Activated T-cell treated with anti-CD3 and anti-CD28 coated beads, Interleukin-2, amount 50 U/mL, for 24 hours (primary cell): Measurements from ENCODE around the gene MTCH2.
"Not testable (repeated sequence)": the region's sequence is repeated elsewhere in the genome, so short reads cannot be mapped to it uniquely, and the experiment has no call there.

Experiments
- DNase-seq: peaks from one replicate; pipeline ENCODE4 v3.0.0-alpha.2; 2020
- H3K27ac Mint-ChIP-seq: 2 replicates; pipeline ENCODE4 v1.8.0; 2020; ENCODE audit warnings: mild to moderate bottlenecking, mixed read lengths
- H3K27me3 Mint-ChIP-seq: 2 replicates; pipeline ENCODE4 v1.8.0; 2020; ENCODE audit warnings: mixed read lengths
- H3K36me3 Mint-ChIP-seq: 2 replicates; pipeline ENCODE4 v1.8.0; 2020; ENCODE audit warnings: low read depth, mixed read lengths
- H3K4me1 Mint-ChIP-seq: 2 replicates; pipeline ENCODE4 v1.8.0; 2020; ENCODE audit warnings: low read depth, mixed read lengths
- H3K4me3 Mint-ChIP-seq: 2 replicates; pipeline ENCODE4 v1.8.0; 2020; ENCODE audit warnings: mild to moderate bottlenecking, moderate library complexity, mixed read lengths
- H3K9me3 Mint-ChIP-seq: 2 replicates; pipeline ENCODE4 v1.8.0; 2020; ENCODE audit warnings: mixed read lengths

Gene MTCH2

GRCh38 chr11:47659276-47659675 lies 16.9 kb upstream of the MTCH2 start:
- peaks cover 2% of the 10 kb centered on the region for H3K27me3 Mint-ChIP-seq
- H3K9me3 Mint-ChIP-seq, result no peaks in the 10 kb centered on the region
- no peaks in the 10 kb centered on the region for H3K36me3 Mint-ChIP-seq
- DNase-seq, result no peak
- no peak overlapping the region for H3K27ac Mint-ChIP-seq
- H3K4me1 Mint-ChIP-seq, result peaks cover 13% of the 10 kb centered on the region
- no peak overlapping the region for H3K4me3 Mint-ChIP-seq

GRCh38 chr11:47656260-47656885 lies 14.0 kb upstream of the MTCH2 start:
- no peaks in the 10 kb centered on the region for H3K4me1 Mint-ChIP-seq
- peaks cover 2% of the 10 kb centered on the region for H3K27me3 Mint-ChIP-seq
- H3K4me3 Mint-ChIP-seq, result no peak overlapping the region
- no peaks in the 10 kb centered on the region for H3K36me3 Mint-ChIP-seq
- H3K27ac Mint-ChIP-seq, result no peak overlapping the region
- no peak for DNase-seq
- no peaks in the 10 kb centered on the region for H3K9me3 Mint-ChIP-seq

DNA sequence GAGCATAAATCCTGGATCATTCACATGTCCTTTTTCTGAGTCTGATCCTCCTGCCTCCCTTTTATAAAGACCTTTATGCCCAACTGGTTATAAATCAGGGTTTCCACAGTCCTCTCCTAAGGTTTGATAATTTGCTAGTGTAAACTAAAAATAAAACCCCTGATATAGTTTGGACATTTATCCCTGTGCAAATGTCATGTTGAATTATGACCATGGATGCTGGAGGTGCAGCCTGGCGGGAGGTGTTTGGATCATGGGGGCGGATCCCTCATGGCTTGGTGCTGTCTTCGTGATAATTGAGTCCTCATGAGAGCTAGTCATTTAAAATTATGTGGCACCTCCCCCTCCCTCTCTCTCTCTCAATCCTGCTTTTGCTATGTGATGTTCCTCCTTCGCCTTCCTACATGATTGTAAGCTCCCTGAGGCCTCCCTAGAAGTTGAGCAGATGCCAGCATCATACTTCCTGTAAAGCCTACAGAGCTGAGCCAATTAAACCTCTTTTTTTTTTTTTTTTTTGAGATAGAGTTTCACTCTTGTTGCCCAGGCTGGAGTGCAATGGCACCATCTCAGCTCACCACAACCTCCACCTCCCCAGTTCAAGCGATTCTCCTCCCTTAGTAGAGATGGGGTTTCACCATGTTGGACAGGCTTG lies 9.6 kb upstream of the MTCH2 start:
- H3K4me1 Mint-ChIP-seq, result no peaks in the 10 kb centered on the region
- no peaks in the 10 kb centered on the region for H3K36me3 Mint-ChIP-seq
- H3K9me3 Mint-ChIP-seq, result no peaks in the 10 kb centered on the region
- peaks cover 2% of the 10 kb centered on the region for H3K27me3 Mint-ChIP-seq
- no peak overlapping the region for H3K27ac Mint-ChIP-seq
- H3K4me3 Mint-ChIP-seq, result no peak overlapping the region
- DNase-seq, result no peak

GRCh38 chr11:47649276-47649675 lies 6.9 kb upstream of the MTCH2 start:
- H3K9me3 Mint-ChIP-seq, result no peaks in the 10 kb centered on the region
- H3K27ac Mint-ChIP-seq, result no peak overlapping the region
- no peak overlapping the region for H3K4me3 Mint-ChIP-seq
- H3K4me1 Mint-ChIP-seq, result no peaks in the 10 kb centered on the region
- H3K27me3 Mint-ChIP-seq, result no peaks in the 10 kb centered on the region
- no peak for DNase-seq
- no peaks in the 10 kb centered on the region for H3K36me3 Mint-ChIP-seq

- H3K9me3 Mint-ChIP-seq, result no peaks in the 10 kb centered on the region
- H3K27me3 Mint-ChIP-seq, result no peaks in the 10 kb centered on the region
- H3K36me3 Mint-ChIP-seq, result peaks cover 11% of the 10 kb centered on the region
- no peak overlapping the region for H3K4me3 Mint-ChIP-seq
- H3K4me1 Mint-ChIP-seq, result peaks cover 16% of the 10 kb centered on the region
- DNase-seq, result no peak
- H3K27ac Mint-ChIP-seq, result no peak overlapping the region
These were observed 3.7 kb upstream of the MTCH2 start for GRCh38 chr11:47646019-47646418.

DNA sequence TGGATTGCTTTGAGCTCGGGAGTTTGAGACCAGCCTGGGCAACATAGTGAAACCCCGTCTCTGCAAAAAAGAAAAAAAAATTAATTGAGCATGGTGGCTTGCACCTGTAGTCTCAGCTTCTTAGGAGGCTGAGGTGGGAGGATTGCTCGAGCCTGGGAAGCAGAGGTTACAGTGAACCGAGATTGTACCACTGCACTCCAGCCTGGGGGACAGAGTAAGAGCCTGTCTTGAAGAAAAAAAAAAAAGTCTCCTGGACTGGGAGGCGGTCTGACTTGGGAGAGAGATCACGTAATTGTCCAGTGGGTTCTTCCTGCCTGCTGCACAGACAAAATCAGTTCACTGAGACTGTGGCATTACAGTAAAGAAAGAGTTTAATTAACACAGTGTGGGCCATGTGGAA lies 3.1 kb upstream of the MTCH2 start:
- H3K4me1 Mint-ChIP-seq, result peaks cover 21% of the 10 kb centered on the region
- H3K27ac Mint-ChIP-seq, result no peak overlapping the region

DNA sequence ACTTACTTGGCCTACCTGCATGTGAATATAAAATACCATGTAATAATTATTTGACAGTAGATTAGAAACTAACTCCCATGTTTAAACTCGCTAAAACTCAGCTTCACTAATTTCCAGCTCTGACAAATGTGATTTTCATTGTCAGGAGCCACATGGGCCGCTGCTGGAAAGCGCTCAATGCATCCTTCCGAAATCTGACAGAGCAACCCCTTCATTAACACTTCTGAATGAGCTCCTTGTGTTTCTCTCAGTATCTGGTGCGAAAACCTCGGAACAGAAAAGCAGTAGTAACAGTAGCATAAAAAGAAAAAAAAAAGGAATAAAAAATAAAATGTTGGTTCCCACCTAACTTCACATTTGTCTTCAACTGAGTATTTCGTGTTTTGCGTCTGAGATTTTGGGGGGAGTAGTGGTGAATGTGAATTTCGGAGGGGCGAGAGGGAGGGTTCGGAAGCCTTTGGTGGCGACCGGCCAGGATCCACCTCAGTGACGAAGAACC lies 710 bp downstream of the MTCH2 start:
- no peak for DNase-seq
- Mint-ChIP-seq H3K4me3 (peak overlapping the region; percentile 95), H3K27me3 (no peaks in the 10 kb centered on the region), H3K4me1 (peaks cover 27% of the 10 kb centered on the region), H3K36me3 (peaks cover 45% of the 10 kb centered on the region), H3K9me3 (no peaks in the 10 kb centered on the region), H3K27ac (peak overlapping the region; percentile 97)

More for the DNA sequence above, 3.1 kb upstream of the MTCH2 start:
- Mint-ChIP-seq H3K27me3 (no peaks in the 10 kb centered on the region), H3K9me3 (no peaks in the 10 kb centered on the region), H3K4me3 (no peak overlapping the region), H3K36me3 (peaks cover 16% of the 10 kb centered on the region)
- no peak for DNase-seq

GRCh38 chr11:47640506-47640905 lies 1.9 kb downstream of the MTCH2 start:
- H3K9me3 Mint-ChIP-seq, DNase-seq, H3K27me3 Mint-ChIP-seq: not testable (repeated sequence)
- H3K4me3 Mint-ChIP-seq, result peak overlapping the region; percentile 95
- H3K4me1 Mint-ChIP-seq, result peaks cover 27% of the 10 kb centered on the region
- H3K36me3 Mint-ChIP-seq, result peaks cover 56% of the 10 kb centered on the region
- peak overlapping the region; percentile 97 for H3K27ac Mint-ChIP-seq

DNA sequence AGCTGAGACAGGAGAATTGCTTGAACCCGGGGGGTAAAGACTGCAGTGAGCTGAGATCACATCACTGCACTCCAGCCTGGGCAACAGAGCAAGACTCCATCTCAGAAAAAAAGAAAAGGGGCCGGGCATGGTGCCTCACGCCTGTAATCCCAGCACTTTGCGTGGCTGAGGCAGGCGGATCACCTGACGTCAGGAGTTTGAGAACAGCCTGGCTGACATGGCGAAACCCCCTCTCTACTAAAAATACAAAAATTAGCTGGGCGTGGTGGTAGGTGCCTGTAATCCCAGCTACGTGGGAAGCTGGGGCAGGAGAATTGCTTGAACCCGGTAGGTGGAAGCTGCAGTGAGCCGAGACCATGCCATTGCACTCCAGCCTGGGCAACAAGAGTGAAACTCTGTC lies 6.0 kb downstream of the MTCH2 start:
- not testable (repeated sequence) for H3K9me3 Mint-ChIP-seq, H3K27me3 Mint-ChIP-seq, H3K27ac Mint-ChIP-seq, H3K4me3 Mint-ChIP-seq, DNase-seq
- H3K36me3 Mint-ChIP-seq, result peaks cover 85% of the 10 kb centered on the region
- peaks cover 14% of the 10 kb centered on the region for H3K4me1 Mint-ChIP-seq

DNA sequence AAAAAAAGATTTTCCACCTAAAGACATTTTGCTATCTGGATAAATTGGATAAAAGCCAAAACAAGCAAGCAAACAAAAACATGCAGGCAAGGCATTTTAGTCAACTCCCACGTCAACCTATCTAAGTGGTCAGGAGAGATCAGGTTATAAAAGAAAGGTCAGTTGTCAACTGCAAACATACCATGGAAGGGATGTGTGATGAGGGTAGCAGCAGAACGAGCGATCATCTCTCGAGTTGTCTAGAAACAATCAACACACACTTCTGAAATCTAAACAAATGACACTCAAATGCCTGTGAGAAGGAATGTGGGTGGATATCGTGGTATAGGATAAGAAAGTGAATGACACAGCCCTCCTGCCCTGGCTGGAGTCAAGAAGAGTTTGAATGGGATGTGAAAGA lies 10.9 kb downstream of the MTCH2 start:
- H3K4me3 Mint-ChIP-seq, result no peak overlapping the region
- H3K9me3 Mint-ChIP-seq, result no peaks in the 10 kb centered on the region
- no peaks in the 10 kb centered on the region for H3K4me1 Mint-ChIP-seq
- H3K27me3 Mint-ChIP-seq, result no peaks in the 10 kb centered on the region
- DNase-seq, result no peak
- H3K27ac Mint-ChIP-seq, result peak overlapping the region; percentile 1
- peaks cover 95% of the 10 kb centered on the region for H3K36me3 Mint-ChIP-seq

GRCh38 chr11:47628026-47628425 lies 14.3 kb downstream of the MTCH2 start:
- no peak for DNase-seq
- no peak overlapping the region for H3K4me3 Mint-ChIP-seq
- no peaks in the 10 kb centered on the region for H3K4me1 Mint-ChIP-seq
- no peaks in the 10 kb centered on the region for H3K9me3 Mint-ChIP-seq
- H3K36me3 Mint-ChIP-seq, result peaks cover 90% of the 10 kb centered on the region
- no peak overlapping the region for H3K27ac Mint-ChIP-seq
- no peaks in the 10 kb centered on the region for H3K27me3 Mint-ChIP-seq

- Mint-ChIP-seq H3K4me1 (no peaks in the 10 kb centered on the region), H3K36me3 (peaks cover 91% of the 10 kb centered on the region), H3K27ac (no peak overlapping the region), H3K9me3 (no peaks in the 10 kb centered on the region), H3K4me3 (no peak overlapping the region), H3K27me3 (no peaks in the 10 kb centered on the region)
- DNase-seq, result no peak
These were observed 16.1 kb downstream of the MTCH2 start for GRCh38 chr11:47626234-47626633.

DNA sequence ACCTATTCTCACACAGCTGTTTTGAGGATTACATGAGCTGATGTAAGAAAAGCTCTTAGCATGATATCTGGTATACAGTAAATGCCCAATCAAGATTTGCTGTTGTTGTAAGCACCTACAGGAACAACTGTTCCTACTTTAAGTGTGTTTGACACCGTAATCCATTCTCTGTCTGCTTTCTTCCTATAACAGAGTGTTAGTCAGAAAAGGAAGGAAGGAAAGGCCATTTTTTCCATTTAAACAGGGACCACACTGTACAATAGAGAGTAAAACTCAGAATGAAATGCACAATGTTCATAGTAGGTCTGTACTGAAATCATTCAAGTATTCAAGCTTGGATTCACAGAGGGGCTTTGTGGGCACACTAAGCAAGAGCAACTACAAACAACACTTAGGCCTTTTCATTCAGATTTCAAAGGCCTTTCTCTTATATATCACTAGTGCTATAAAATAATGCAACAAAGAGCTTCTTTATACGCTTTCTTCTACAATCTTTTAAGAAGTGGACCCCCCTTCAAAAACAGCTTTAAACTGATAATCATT lies 21.5 kb downstream of the MTCH2 start:
- no peaks in the 10 kb centered on the region for H3K27me3 Mint-ChIP-seq
- H3K27ac Mint-ChIP-seq, result peak overlapping the region; percentile 59
- H3K4me1 Mint-ChIP-seq, result no peaks in the 10 kb centered on the region
- H3K36me3 Mint-ChIP-seq, result peaks cover 86% of the 10 kb centered on the region
- H3K9me3 Mint-ChIP-seq, result no peaks in the 10 kb centered on the region
- no peak for DNase-seq
- H3K4me3 Mint-ChIP-seq, result no peak overlapping the region

- Mint-ChIP-seq H3K27ac (no peak overlapping the region), H3K27me3 (no peaks in the 10 kb centered on the region), H3K9me3 (no peaks in the 10 kb centered on the region), H3K4me3 (no peak overlapping the region), H3K36me3 (peaks cover 76% of the 10 kb centered on the region), H3K4me1 (no peaks in the 10 kb centered on the region)
- no peak for DNase-seq
These were observed 24.9 kb downstream of the MTCH2 start for GRCh38 chr11:47617417-47617809.

DNA sequence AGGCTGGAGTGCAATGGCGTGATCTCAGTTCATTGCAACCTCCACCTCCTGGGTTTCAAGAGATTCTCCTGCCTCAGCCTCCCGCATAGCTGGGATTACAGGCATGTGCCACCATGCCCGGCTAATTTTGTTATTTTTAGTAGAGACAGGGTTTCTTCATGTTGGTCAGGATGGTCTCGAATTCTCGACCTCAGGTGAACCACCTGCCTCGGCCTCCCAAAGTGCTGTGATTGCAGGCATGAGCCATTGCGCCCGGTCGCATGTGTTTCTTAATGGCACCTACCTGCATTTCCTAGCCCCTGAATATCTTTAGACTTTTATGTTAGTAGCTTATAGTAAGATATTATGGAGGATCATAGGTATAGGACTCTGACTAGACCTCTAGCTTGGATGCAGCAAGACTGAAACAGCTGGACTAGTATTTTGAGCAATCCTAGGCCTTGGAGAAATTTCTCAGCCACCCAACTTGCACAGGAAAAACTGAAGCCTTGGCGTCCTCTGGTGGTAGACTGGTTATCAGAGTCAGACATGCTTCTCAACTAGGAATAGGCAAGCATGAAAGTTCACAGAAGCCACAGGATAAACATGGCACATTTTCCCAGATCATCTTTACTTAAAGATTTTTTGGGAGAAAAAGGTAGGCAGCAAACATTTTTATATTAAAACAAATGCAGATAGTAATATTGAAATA lies 25.5 kb downstream of the MTCH2 start:
- Mint-ChIP-seq H3K4me1 (no peaks in the 10 kb centered on the region), H3K27ac (no peak overlapping the region), H3K9me3 (no peaks in the 10 kb centered on the region), H3K27me3 (no peaks in the 10 kb centered on the region), H3K4me3 (no peak overlapping the region), H3K36me3 (peaks cover 70% of the 10 kb centered on the region)
- DNase-seq, result peak; percentile 9
